Measurements from ENCODE around the gene STARD7. TPM values are rescaled to one million over a fixed set of nuclear protein-coding genes. Genes with fewer than 3 reads are reported as not detected.
A peak's percentile ranks its signal among the peaks of the same experiment; 100 is the strongest.

The STARD7 gene
- total and polyA plus RNA-seq, 2 donors from 2014 or later, result 96.6 to 112 TPM

- H3K27me3 ChIP-seq (ENCODE audit: control insufficient read depth, insufficient read depth, low read length), result no peaks in the 10 kb centered on the region
- no peaks in the 10 kb centered on the region for H3K4me1 ChIP-seq (ENCODE audit: control insufficient read depth in 2 of 3, insufficient read depth in 2 of 3, low read depth in 1 of 3, low read length in 3 of 3)
- FAIRE-seq (no peak), DNase-seq (peak in 1 of 5 donors; percentile 60)
- intact Hi-C loops (cut with DNase I), result no loop called here
- H3K4me3 ChIP-seq (ENCODE audit: low read length in 3 of 3), result no peak overlapping the region
- no peak overlapping the region for H3K9ac ChIP-seq (ENCODE audit: low read length in 3 of 3)
- no peak overlapping the region for H3K27ac ChIP-seq (ENCODE audit: low read depth in 2 of 2, low read length in 2 of 2)
- H3K36me3 ChIP-seq (ENCODE audit: control insufficient read depth in 2 of 3, insufficient read depth in 3 of 3, low read length in 3 of 3), result no peaks in the 10 kb centered on the region
- H3K9me3 ChIP-seq (ENCODE audit: control insufficient read depth in 2 of 3, insufficient read depth in 1 of 3, low read length in 3 of 3), result no peaks in the 10 kb centered on the region
- TF ChIP-seq CTCF (IDR thresholded peaks at IDR 0.05; ENCODE audit: borderline replicate concordance, extremely low read depth, insufficient read depth), result no peak
Measured at GRCh38 chr2:96135171-96135570, 73.5 kb downstream of the STARD7 start.

Other genes with a start within 250 kb of the STARD7 start
- 26.2 TPM for gene ANKRD36C, start 217.0 kb downstream of the STARD7 start, total RNA-seq
- gene ANKRD36C, start 217.0 kb downstream of the STARD7 start, polyA plus RNA-seq (ENCODE audit: insufficient read depth, low read depth, low replicate concordance), result 0.15 TPM
- gene GPAT2, start 173.9 kb downstream of the STARD7 start, total RNA-seq, result 2.7 TPM
- gene GPAT2, start 173.9 kb downstream of the STARD7 start, polyA plus RNA-seq (ENCODE audit: insufficient read depth, low read depth, low replicate concordance), result 1.1 TPM
- gene ADRA2B, start 92.3 kb downstream of the STARD7 start, total RNA-seq, result 1.4 TPM
- 4.8 TPM for gene ADRA2B, start 92.3 kb downstream of the STARD7 start, polyA plus RNA-seq (ENCODE audit: insufficient read depth, low read depth, low replicate concordance)
- gene ASTL, start 70.3 kb downstream of the STARD7 start, total RNA-seq, result not detected
- not detected for gene ASTL, start 70.3 kb downstream of the STARD7 start, polyA plus RNA-seq (ENCODE audit: insufficient read depth, low read depth, low replicate concordance)
- gene DUSP2, start 63.4 kb downstream of the STARD7 start, total RNA-seq, result 11.8 TPM
- 5.6 TPM for gene DUSP2, start 63.4 kb downstream of the STARD7 start, polyA plus RNA-seq (ENCODE audit: insufficient read depth, low read depth, low replicate concordance)
- gene TMEM127, start 57.2 kb upstream of the STARD7 start, total RNA-seq, result 72.3 TPM
- gene TMEM127, start 57.2 kb upstream of the STARD7 start, polyA plus RNA-seq (ENCODE audit: insufficient read depth, low read depth, low replicate concordance), result 37.4 TPM
- 63.0 TPM for gene CIAO1, start 57.4 kb upstream of the STARD7 start, total RNA-seq
- 48.2 TPM for gene CIAO1, start 57.4 kb upstream of the STARD7 start, polyA plus RNA-seq (ENCODE audit: insufficient read depth, low read depth, low replicate concordance)
- 118 TPM for gene SNRNP200, start 96.7 kb upstream of the STARD7 start, total RNA-seq
- 46.7 TPM for gene SNRNP200, start 96.7 kb upstream of the STARD7 start, polyA plus RNA-seq (ENCODE audit: insufficient read depth, low read depth, low replicate concordance)
- gene ITPRIPL1, start 116.5 kb upstream of the STARD7 start, total RNA-seq, result 1.2 TPM
- 0.73 TPM for gene ITPRIPL1, start 116.5 kb upstream of the STARD7 start, polyA plus RNA-seq (ENCODE audit: insufficient read depth, low read depth, low replicate concordance)
- gene NCAPH, start 126.9 kb upstream of the STARD7 start, total RNA-seq, result 0.72 TPM
- gene NCAPH, start 126.9 kb upstream of the STARD7 start, polyA plus RNA-seq (ENCODE audit: insufficient read depth, low read depth, low replicate concordance), result 0.17 TPM

Data from kidney (tissue), 14 donors.